Fibroblast of villous mesenchyme (primary cell): Measurements from ENCODE around the gene FAM221B. TPM values are rescaled to one million over a fixed set of nuclear protein-coding genes. Genes with fewer than 3 reads are reported as not detected.

Experiments
- DNase-seq: peaks from one replicate; pipeline ENCODE4 v3.0.0-alpha.2; 2010; ENCODE audit warnings: low read depth
- H3K4me3 ChIP-seq: 2 replicates; pipeline ENCODE4 v1.5.1; 2011; ENCODE audit warnings: low read depth, mild to moderate bottlenecking, low read length
- total RNA-seq: library from RNA; depleted of rRNA; stranded (reverse); fragments of >200 nt; gene quantifications from 2 replicates; pipeline ENCODE4 v1.2.3, GENCODE V29; 2012
- TF ChIP-seq, protein P1 (sequence below): IDR thresholded peaks from 2 replicates; pipeline ENCODE4 v1.5.1; 2012; ENCODE audit warnings: low read depth, mild to moderate bottlenecking, low read length; ENCODE audit not compliant: insufficient read depth

FAM221B gene
- total RNA-seq, 1 donor: not detected

DNA sequence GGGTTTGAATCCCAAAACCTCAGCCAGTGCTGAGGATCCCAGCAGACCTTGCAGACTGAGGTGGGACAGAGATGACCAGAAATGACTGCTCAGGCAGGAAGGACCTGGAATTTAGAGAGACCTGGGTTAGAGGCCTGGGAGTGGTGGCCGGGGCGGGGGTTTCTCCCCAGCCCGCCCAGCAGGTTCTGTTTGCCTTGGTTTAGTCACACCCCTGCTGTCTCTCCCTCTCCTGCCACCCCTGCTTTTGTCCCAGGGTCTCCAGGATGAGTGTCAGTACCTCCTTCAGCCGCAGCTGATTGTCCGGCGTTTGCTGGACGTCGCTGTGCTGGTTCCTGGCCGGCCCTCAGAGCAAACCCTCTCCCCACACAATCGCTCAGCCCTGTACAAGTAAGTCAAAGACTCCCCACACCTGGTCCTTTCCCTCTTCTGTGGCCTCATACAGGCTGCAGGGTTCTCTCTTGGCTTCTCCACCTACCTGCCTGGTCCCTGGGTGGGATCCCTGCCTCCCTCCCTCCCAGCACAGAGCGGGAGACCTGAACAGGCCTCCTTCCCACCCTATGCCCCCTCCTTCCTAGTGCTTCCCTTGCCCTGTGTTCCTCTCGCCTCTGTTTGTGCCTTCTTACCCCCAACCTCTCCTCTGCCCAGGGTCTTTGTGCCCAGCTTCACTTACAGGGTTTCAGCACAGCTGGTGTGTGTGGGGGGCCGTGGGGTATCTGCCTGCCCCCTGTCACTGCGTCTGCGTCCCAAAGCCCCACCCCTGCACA is 12.5 kb upstream of the FAM221B start:
- no peak overlapping the region for H3K4me3 ChIP-seq

GRCh38 chr9:35839926-35840325 is 11.4 kb upstream of the FAM221B start:
- TF ChIP-seq, protein P1, sequence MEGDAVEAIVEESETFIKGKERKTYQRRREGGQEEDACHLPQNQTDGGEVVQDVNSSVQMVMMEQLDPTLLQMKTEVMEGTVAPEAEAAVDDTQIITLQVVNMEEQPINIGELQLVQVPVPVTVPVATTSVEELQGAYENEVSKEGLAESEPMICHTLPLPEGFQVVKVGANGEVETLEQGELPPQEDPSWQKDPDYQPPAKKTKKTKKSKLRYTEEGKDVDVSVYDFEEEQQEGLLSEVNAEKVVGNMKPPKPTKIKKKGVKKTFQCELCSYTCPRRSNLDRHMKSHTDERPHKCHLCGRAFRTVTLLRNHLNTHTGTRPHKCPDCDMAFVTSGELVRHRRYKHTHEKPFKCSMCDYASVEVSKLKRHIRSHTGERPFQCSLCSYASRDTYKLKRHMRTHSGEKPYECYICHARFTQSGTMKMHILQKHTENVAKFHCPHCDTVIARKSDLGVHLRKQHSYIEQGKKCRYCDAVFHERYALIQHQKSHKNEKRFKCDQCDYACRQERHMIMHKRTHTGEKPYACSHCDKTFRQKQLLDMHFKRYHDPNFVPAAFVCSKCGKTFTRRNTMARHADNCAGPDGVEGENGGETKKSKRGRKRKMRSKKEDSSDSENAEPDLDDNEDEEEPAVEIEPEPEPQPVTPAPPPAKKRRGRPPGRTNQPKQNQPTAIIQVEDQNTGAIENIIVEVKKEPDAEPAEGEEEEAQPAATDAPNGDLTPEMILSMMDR: no peak
- H3K4me3 ChIP-seq: no peak overlapping the region
- no peak for DNase-seq

More for the DNA sequence above, 12.5 kb upstream of the FAM221B start:
- TF ChIP-seq, protein P1: no peak
- DNase-seq: no peak

GRCh38 chr9:35836595-35836994 is 8.1 kb upstream of the FAM221B start:
- DNase-seq: no peak
- TF ChIP-seq, protein P1: no peak
- no peak overlapping the region for H3K4me3 ChIP-seq

DNA sequence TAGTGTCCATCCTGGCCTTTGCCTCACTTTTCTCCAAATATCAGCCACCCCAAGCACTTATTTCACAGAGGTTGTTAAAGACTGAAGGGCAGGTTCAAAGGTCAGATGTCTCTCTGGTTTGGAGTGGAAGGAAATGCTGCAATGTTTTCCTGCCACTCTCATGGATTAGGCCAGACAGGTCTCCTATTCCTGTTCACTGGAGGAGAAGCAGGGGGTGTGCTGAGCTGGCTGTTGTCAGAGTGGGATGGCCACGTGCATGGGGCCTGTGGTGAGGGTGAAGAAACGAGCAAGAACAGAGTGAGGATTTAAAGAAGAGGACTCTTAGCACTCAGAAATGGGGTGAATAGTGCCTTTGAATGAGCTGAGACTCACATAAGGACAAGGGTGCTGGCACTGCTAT is 7.2 kb upstream of the FAM221B start:
- TF ChIP-seq, protein P1: no peak
- no peak for DNase-seq
- H3K4me3 ChIP-seq: no peak overlapping the region

- TF ChIP-seq, protein P1: peak; percentile 24
- no peak overlapping the region for H3K4me3 ChIP-seq
- DNase-seq: no peak
Observed at GRCh38 chr9:35835216-35835632, 6.7 kb upstream of the FAM221B start.

DNA sequence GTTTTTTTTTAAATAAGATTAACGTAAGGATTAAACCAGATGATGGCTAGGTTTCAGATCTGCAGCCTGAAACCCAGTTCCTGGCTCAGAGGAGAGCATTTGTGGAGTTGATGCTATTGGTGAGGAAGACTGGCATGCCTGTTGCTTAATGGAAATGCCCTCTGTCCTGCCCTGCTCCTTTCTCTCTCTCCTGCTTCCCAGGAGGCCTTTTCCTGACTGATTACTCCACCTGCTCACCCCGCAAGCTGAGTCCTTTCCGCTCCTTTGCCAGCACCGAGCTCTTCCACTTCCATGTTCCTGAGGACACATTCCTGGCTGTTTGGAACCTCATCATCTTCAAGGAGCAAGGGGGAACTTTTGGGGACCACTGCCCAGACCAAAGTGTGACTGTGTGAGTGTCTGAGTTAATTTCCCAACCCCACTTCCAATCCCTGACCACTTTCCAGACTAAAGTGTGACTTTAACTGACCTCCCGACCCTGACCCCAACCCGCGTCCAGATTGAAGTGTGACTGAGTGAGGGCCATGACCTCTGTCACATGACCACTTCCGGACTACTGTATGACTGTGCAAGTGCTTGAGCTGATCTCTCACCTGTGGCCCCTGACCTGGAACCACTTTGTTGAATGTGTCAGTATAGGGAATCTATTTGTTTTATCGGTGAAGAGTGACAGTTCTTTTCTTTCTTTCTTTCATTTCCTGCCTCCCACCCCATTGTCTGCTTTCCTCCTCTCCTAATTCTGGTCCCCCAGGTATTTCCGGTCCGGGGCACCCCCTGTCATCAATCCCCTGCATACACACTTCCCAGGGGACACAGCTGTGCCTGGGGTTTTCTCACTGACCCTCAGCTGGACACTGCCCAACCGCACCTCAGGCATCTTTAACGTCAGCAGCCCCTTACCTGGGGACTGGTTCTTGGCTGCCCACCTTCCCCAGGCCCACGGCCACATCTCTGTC is 6.0 kb upstream of the FAM221B start:
- H3K4me3 ChIP-seq: no peak overlapping the region
- TF ChIP-seq, protein P1: no peak
- no peak for DNase-seq
